GM18858 (cell line): Measurements from ENCODE around the gene IVNS1ABP.
"Not testable (repeated sequence)": the region's sequence is repeated elsewhere in the genome, so short reads cannot be mapped to it uniquely, and the experiment has no call there.

Experiments
- ATAC-seq: cut with Tn5 transposase; IDR thresholded peaks from one replicate; pipeline ENCODE4 v1.9.1; 2021; ENCODE audit not compliant: unreplicated experiment

IVNS1ABP gene

GRCh38 chr1:185257950-185258208 lies 59.2 kb downstream of the IVNS1ABP start:
- ATAC-seq = no peak

DNA sequence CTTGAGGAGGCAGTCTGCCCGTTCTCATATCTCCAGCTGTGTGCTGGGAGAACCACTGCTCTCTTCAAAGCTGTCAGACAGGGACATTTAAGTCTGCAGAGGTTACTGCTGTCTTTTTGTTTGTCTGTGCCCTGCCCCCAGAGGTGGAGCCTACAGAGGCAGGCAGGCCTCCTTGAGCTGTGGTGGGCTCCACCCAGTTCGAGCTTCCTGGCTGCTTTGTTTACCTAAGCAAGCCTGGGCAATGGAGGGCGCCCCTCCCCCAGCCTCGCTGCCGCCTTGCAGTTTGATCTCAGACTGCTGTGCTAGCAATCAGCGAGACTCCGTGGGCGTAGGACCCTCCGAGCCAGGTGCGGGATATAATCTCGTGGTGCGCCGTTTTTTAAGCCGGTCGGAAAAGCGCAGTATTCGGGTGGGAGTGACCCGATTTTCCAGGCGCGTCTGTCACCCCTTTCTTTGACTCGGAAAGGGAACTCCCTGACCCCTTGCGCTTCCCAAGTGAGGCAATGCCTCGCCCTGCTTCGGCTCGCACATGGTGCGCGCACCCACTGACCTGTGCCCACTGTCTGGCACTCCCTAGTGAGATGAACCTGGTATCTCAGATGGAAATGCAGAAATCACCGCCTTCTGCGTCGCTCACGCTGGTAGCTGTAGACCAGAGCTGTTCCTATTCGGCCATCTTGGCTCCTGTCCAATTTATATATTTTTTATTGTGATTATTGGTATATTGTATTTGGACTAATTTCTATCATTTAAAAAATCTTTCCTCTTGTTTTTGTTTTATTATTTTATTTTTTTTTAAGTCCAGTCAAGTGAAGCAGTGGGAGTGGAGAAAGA lies 59.7 kb downstream of the IVNS1ABP start:
- not testable (repeated sequence) for ATAC-seq

- ATAC-seq = not testable (repeated sequence)
These were observed 61.4 kb downstream of the IVNS1ABP start for GRCh38 chr1:185255595-185255994.

DNA sequence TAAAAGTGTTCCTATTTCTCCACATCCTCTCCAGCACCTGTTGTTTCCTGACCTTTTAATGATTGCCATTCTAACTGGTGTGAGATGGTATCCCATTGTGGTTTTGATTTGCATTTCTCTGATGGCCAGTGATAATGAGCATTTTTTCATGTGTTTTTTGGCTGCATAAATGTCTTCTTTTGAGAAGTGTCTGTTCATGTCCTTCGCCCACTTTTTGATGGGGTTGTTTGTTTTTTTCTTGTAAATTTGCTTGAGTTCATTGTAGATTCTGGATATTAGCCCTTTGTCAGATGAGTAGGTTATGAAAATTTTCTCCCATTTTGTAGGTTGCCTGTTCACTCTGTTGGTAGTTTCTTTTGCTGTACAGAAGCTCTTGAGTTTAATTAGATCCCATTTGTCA lies 64.6 kb downstream of the IVNS1ABP start:
- not testable (repeated sequence) for ATAC-seq

- not testable (repeated sequence) for ATAC-seq
These were observed 65.1 kb downstream of the IVNS1ABP start for GRCh38 chr1:185251928-185252327.

- ATAC-seq = no peak
These were observed 67.0 kb downstream of the IVNS1ABP start for GRCh38 chr1:185250063-185250462.

DNA sequence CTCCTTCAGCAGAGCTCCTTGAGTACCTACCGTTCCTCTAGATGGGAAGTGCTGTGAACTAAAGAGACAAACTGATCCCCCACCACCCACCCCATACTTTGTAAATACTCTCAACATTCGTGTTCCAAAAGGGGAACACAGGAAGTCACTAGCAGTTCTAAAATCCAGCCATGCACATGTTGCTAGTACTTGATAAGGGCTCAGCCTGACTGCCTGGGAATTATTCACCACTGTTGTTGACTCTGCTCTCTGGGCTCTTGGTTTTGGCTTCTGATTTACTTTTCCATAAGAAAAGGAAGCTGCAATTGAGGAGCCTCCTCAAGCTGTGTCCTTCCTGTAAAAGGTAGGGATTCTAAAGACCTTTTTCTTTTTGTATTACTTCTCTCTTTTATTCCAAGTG lies 67.5 kb downstream of the IVNS1ABP start:
- ATAC-seq = no peak
